Peyer's patch (tissue), 4 donors: ENCODE data around the gene MYO3B. TPM values are rescaled to one million over a fixed set of nuclear protein-coding genes. Genes with fewer than 3 reads are reported as not detected.

ENCODE experiments used
- DNase-seq, 3 donors: peaks; one replicate each; pipeline ENCODE4 v3.0.0-alpha.2; 2017 to 2019
- H3K27ac ChIP-seq, 4 donors: fragments of 200-600 bp; sonication (generic); one replicate each; pipeline ENCODE4 v1.5.1; 2016 to 2019
- H3K27me3 ChIP-seq, 2 donors: fragments of 200-600 bp; sonication (generic); one replicate each; pipeline ENCODE4 v1.5.1; 2019
- H3K36me3 ChIP-seq, 3 donors: fragments of 200-600 bp; sonication (generic); one replicate each; pipeline ENCODE4 v1.5.1; 2016 to 2019
- H3K4me1 ChIP-seq, 4 donors: fragments of 200-600 bp; sonication (generic); one replicate each; pipeline ENCODE4 v1.5.1; 2016 to 2019
- H3K4me3 ChIP-seq, 4 donors: fragments of 200-600 bp; sonication (generic); 1 replicate in 3 of 4; 2 replicates in 1 of 4; pipeline ENCODE4 v1.5.1; 2016 to 2019; ENCODE audit warnings: mild to moderate bottlenecking in 1 of 4
- H3K9me3 ChIP-seq, 4 donors: fragments of 200-600 bp; sonication (generic); one replicate each; pipeline ENCODE4 v1.5.1; 2016 to 2019; ENCODE audit warnings: mild to moderate bottlenecking in 1 of 4
- POLR2A ChIP-seq, 2 donors: fragments of 450-650 bp; IDR thresholded peaks; one replicate each; pipeline ENCODE4 v1.5.1; 2017; ENCODE audit warnings: antibody characterized with exemption in 2 of 2, mild to moderate bottlenecking in 2 of 2, moderate library complexity in 2 of 2
- total RNA-seq, 4 donors: library from RNA; depleted of rRNA; stranded (reverse); fragments of >200 nt; gene quantifications; one replicate each; pipeline ENCODE4 v1.1.0, GENCODE V29; 2016
- TF ChIP-seq, protein P1 (sequence below), 6 experiments: fragments of 450-650 bp in 4 of 6; fragments of 200-600 bp in 2 of 6; sonication (generic) in 1 of 6; IDR thresholded peaks; one replicate each; pipeline ENCODE4 v1.5.1; 2017 to 2019; ENCODE audit warnings: antibody characterized with exemption in 6 of 6, mild to moderate bottlenecking in 3 of 6, moderate library complexity in 1 of 6

Gene MYO3B
- total RNA-seq, 4 donors from 2014 or later: not detected

DNA sequence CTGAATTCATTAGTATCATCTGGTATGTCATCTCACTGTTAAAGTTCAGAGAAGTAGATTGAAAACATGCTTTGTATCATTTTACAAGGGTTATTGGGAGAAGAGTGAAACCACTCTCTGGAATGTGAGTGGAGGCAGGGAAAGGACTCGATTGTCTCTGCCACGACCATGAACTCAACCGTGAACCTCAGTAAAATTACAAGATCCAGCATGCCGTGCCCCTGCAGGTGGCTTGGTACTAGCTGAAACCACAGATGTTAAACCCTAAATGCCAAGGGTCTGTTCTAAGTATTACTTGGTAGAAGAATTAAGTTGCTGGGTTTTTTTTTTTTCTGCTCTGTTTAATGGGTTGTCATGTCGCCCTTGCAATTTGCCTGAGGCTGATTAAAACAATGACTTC, 197.2 kb downstream of the MYO3B start:
- Histone ChIP-seq H3K4me3 (no peak overlapping the region), H3K27ac (no peak overlapping the region), H3K36me3 (no peaks in the 10 kb centered on the region), H3K27me3 (no peaks in the 10 kb centered on the region), H3K9me3 (no peaks in the 10 kb centered on the region), H3K4me1 (no peaks in the 10 kb centered on the region)
- TF ChIP-seq, protein P1, sequence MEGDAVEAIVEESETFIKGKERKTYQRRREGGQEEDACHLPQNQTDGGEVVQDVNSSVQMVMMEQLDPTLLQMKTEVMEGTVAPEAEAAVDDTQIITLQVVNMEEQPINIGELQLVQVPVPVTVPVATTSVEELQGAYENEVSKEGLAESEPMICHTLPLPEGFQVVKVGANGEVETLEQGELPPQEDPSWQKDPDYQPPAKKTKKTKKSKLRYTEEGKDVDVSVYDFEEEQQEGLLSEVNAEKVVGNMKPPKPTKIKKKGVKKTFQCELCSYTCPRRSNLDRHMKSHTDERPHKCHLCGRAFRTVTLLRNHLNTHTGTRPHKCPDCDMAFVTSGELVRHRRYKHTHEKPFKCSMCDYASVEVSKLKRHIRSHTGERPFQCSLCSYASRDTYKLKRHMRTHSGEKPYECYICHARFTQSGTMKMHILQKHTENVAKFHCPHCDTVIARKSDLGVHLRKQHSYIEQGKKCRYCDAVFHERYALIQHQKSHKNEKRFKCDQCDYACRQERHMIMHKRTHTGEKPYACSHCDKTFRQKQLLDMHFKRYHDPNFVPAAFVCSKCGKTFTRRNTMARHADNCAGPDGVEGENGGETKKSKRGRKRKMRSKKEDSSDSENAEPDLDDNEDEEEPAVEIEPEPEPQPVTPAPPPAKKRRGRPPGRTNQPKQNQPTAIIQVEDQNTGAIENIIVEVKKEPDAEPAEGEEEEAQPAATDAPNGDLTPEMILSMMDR (IDR thresholded peaks at IDR 0.05): no peak
- TF ChIP-seq POLR2A (IDR thresholded peaks at IDR 0.05): no peak
- no peak for DNase-seq

DNA sequence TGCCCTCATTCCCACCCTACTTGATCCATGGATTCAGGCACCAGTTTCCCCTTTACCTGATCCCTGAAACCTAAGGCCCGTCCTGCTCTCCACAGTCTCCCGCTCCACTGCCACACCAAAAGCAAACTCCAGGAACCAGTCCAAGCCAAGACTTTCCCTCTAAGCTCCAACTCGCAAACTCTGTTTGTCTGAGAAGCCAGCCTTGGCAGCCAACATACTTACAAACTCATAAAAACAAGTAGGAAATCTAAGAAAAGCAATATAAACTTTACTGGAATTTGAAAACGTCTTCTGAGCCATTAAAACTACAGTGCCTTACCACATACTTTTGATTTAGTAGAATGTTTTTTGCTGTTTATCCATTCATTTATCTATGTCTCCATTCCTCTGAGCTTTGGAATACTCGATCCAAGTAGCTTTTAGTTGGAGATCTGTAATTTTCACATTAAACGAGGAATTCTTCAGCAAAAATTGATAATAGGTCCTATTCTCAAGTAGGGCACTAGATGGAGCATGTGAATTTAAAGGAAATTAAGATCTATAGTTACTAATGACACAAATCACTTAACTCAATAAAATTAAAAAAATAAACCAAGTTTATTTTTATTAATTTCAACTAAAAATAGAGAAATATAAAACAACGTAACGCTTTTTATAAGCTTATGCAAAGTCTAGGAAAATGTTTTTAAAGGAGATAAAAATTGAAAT, 199.7 kb downstream of the MYO3B start:
- Histone ChIP-seq H3K9me3 (no peaks in the 10 kb centered on the region), H3K27ac (no peak overlapping the region), H3K4me3 (no peak overlapping the region), H3K4me1 (no peaks in the 10 kb centered on the region), H3K36me3 (no peaks in the 10 kb centered on the region), H3K27me3 (no peaks in the 10 kb centered on the region)
- TF ChIP-seq, protein P1 (IDR thresholded peaks at IDR 0.05): no peak
- no peak for TF ChIP-seq POLR2A (IDR thresholded peaks at IDR 0.05)
- no peak for DNase-seq

DNA sequence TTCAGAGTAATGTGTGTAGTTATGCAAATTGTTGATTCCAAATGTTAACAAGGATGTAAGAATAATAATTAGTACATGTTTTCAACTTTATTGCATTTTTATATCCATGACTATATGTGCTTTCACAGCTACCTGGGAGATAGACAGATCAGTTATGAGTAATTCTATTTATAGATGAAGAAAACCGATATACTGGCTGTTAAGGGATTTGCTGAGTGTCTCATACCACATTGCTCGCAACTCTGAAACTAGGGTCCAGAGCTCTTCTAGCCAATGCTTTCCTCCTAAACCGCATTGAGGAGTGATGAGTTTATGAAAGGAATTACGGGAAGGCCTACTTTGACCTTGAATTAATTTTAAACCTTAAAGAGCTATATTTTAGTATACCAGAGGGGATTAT, 202.3 kb downstream of the MYO3B start:
- no peak for TF ChIP-seq POLR2A (IDR thresholded peaks at IDR 0.05)
- TF ChIP-seq, protein P1 (IDR thresholded peaks at IDR 0.05): no peak
- Histone ChIP-seq H3K4me3 (no peak overlapping the region), H3K27me3 (peaks cover 0 to 4% of the 10 kb centered on the region in 2 donors), H3K4me1 (no peaks in the 10 kb centered on the region), H3K27ac (no peak overlapping the region), H3K9me3 (no peaks in the 10 kb centered on the region), H3K36me3 (no peaks in the 10 kb centered on the region)
- DNase-seq: no peak

DNA sequence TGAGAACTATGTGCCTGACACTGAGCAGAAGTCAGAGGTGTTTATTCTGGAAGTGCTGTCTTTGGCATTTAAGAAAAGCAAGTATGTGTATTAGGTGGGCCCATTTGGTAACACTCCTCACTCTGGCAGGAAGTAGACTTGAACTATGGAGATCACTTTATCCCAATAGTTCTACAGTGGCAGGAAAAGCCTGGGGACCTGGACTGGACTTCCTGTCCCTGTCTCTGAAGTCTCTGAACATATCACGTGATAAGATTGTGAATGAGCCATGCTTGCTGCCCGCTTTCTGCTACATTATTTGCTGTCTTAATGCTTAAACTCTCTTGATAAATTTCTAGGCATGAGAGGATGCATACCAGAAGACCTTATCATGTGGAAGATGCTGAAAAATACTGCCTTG, 203.7 kb downstream of the MYO3B start:
- H3K9me3 ChIP-seq: no peaks in the 10 kb centered on the region
- DNase-seq: no peak
- H3K27me3 ChIP-seq: peaks cover 0 to 4% of the 10 kb centered on the region in 2 donors
- no peak overlapping the region for H3K27ac ChIP-seq
- no peak overlapping the region for H3K4me3 ChIP-seq
- no peaks in the 10 kb centered on the region for H3K36me3 ChIP-seq
- TF ChIP-seq, protein P1 (IDR thresholded peaks at IDR 0.05): no peak
- no peak for TF ChIP-seq POLR2A (IDR thresholded peaks at IDR 0.05)
- no peaks in the 10 kb centered on the region for H3K4me1 ChIP-seq

DNA sequence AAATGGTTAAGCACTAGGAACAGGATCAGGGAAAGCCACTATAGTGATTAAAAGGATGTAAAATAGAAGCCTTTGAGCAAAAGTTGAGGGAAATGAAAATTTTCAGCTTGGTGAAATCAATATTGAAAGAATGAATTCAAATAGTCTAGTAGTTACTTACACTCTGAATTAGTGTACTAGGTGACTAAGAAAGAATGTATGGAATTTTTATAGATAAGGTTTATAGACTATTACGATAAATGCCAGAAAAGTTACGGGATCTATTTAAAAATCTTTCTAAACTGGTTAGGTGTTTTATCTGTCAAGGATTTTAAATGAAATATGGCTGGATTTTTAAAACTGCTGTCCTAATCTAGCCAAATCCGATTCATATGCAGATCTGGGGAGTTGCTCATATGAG, 208.6 kb downstream of the MYO3B start:
- no peak for DNase-seq
- Histone ChIP-seq H3K4me3 (no peak overlapping the region), H3K27ac (no peak overlapping the region), H3K9me3 (no peaks in the 10 kb centered on the region), H3K27me3 (peaks cover 0 to 4% of the 10 kb centered on the region in 2 donors), H3K36me3 (no peaks in the 10 kb centered on the region), H3K4me1 (no peaks in the 10 kb centered on the region)
- TF ChIP-seq, protein P1 (IDR thresholded peaks at IDR 0.05): no peak
- TF ChIP-seq POLR2A (IDR thresholded peaks at IDR 0.05): no peak
